Loucy (cell line): ENCODE measurements around the gene DEFB129.

Experiments
- H2AFZ ChIP-seq: fragments of 200-600 bp; sonication (generic); 2 replicates; pipeline ENCODE4 v1.6.0; 2016; ENCODE audit warnings: antibody characterized with exemption, mild to moderate bottlenecking, low read length, moderate library complexity
- H3F3A ChIP-seq: fragments of 200-600 bp; 2 replicates; pipeline ENCODE4 v1.6.0; 2016; ENCODE audit warnings: antibody characterized with exemption, low read depth, mild to moderate bottlenecking
- H3K27me3 ChIP-seq: fragments of 200-600 bp; sonication (generic); 2 replicates; pipeline ENCODE4 v1.6.1; 2014; ENCODE audit warnings: low read length, mild to moderate bottlenecking; ENCODE audit not compliant: insufficient read depth, poor library complexity, severe bottlenecking
- H3K36me3 ChIP-seq: fragments of 200-600 bp; sonication (generic); 2 replicates; pipeline ENCODE4 v1.6.1; 2016; ENCODE audit warnings: low read length; ENCODE audit not compliant: insufficient read depth
- H3K4me1 ChIP-seq: fragments of 200-600 bp; sonication (generic); 2 replicates; pipeline ENCODE4 v1.5.1; 2014; ENCODE audit warnings: low read length, mild to moderate bottlenecking; ENCODE audit not compliant: insufficient read depth, poor library complexity, severe bottlenecking
- H3K4me2 ChIP-seq: fragments of 200-600 bp; sonication (generic); 2 replicates; pipeline ENCODE4 v1.6.0; 2014; ENCODE audit warnings: antibody characterized with exemption, low read length, low read depth, mild to moderate bottlenecking; ENCODE audit not compliant: poor library complexity, severe bottlenecking
- H3K4me3 ChIP-seq: fragments of 200-600 bp; sonication (generic); 2 replicates; pipeline ENCODE4 v1.5.1; 2014; ENCODE audit warnings: low read length, mild to moderate bottlenecking, mixed read lengths; ENCODE audit not compliant: poor library complexity, severe bottlenecking
- H3K79me2 ChIP-seq: fragments of 200-600 bp; sonication (generic); 2 replicates; pipeline ENCODE4 v1.6.1; 2014; ENCODE audit warnings: low read length; ENCODE audit not compliant: insufficient read depth
- H3K9ac ChIP-seq: fragments of 200-600 bp; sonication (generic); 2 replicates; pipeline ENCODE4 v1.6.0; 2014; ENCODE audit warnings: mild to moderate bottlenecking, low read depth, low read length, moderate library complexity; ENCODE audit not compliant: poor library complexity, severe bottlenecking
- H3K9me2 ChIP-seq: fragments of 200-600 bp; sonication (generic); replicated peaks from 2 replicates; pipeline ENCODE4 v1.6.1; 2016; ENCODE audit warnings: low read depth, low read length, mixed read lengths
- H3K9me3 ChIP-seq: fragments of 200-600 bp; sonication (generic); 2 replicates; pipeline ENCODE4 v1.6.1; 2014; ENCODE audit warnings: mild to moderate bottlenecking, antibody characterized with exemption, low read length, low read depth; ENCODE audit not compliant: insufficient read depth
- H4K20me1 ChIP-seq: fragments of 200-600 bp; sonication (generic); 2 replicates; pipeline ENCODE4 v1.6.0; 2014; ENCODE audit warnings: antibody characterized with exemption, low read length, mild to moderate bottlenecking; ENCODE audit not compliant: insufficient read depth, poor library complexity, severe bottlenecking
- EZH2phosphoT487 ChIP-seq: fragments of 200-600 bp; IDR thresholded peaks from 2 replicates; pipeline ENCODE4 v1.6.1; 2018; ENCODE audit warnings: antibody characterized with exemption, mild to moderate bottlenecking, moderate library complexity, borderline replicate concordance
- TF ChIP-seq, protein P1 (sequence below): fragments of 200-600 bp; sonication (generic); conservative IDR thresholded peaks from 2 replicates; pipeline ENCODE4 v1.5.1; 2014; ENCODE audit warnings: mild to moderate bottlenecking, antibody characterized with exemption, low read length

DEFB129 gene, protein sequence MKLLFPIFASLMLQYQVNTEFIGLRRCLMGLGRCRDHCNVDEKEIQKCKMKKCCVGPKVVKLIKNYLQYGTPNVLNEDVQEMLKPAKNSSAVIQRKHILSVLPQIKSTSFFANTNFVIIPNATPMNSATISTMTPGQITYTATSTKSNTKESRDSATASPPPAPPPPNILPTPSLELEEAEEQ

DNA sequence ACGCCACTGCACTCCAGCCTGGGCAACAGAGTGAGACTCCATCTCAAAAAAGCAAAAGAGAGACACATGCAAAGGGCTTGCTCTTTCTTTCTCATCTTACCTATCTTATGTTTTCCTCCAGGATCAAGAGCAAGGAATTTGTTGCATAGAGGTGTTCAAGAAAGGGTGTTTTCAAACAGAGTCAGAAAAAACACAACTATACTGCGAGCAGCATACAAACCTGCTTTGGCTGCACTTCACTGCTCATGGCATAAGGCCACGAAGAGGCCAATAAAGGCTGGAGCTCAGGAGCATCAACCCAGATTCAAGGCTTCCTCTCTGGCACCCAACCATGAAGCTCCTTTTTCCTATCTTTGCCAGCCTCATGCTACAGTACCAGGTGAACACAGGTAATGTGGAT, at the start of gene DEFB129:
DEFB129 (plus strand) TSS at position 301 of the 400 bp plus-strand sequence; CDS start at position 332, 31 bp downstream.
- Histone ChIP-seq H2AFZ (peak within 1 kb of the TSS; percentile 56), H3K27me3 (no peaks in the 10 kb centered on the region), H3K4me1 (peaks cover 11% of the 10 kb centered on the region), H4K20me1 (no peaks in the 10 kb centered on the region), H3K9me3 (no peaks in the 10 kb centered on the region), H3K79me2 (no peaks in the 10 kb centered on the region), H3F3A (no peaks in the 10 kb centered on the region), H3K9ac (no peak within 1 kb of the TSS), H3K36me3 (no peaks in the 10 kb centered on the region), H3K9me2 (no peaks in the 10 kb centered on the region), H3K4me3 (no peak within 1 kb of the TSS), H3K4me2 (peak within 1 kb of the TSS; percentile 11)
- TF ChIP-seq EZH2phosphoT487: no peak

DNA sequence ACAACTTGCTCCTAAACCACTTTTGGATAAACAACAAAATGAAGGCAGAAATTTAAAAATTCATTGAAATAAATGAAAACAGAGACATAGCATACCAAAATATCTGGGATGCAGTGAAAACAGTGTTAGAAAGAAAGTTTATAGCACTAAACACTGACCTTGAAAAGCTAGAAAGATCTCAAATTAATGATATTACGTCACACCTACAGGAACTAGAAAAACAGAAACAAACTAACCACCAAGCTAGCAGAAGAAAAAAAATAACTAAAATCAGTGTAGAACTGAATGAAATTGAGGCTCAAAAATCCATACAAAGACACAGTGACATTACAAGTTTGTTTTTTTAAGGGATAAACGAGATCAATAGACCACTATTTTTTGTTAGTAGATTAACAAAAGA, 42.8 kb upstream of the DEFB129 start:
- TF ChIP-seq, protein P1, sequence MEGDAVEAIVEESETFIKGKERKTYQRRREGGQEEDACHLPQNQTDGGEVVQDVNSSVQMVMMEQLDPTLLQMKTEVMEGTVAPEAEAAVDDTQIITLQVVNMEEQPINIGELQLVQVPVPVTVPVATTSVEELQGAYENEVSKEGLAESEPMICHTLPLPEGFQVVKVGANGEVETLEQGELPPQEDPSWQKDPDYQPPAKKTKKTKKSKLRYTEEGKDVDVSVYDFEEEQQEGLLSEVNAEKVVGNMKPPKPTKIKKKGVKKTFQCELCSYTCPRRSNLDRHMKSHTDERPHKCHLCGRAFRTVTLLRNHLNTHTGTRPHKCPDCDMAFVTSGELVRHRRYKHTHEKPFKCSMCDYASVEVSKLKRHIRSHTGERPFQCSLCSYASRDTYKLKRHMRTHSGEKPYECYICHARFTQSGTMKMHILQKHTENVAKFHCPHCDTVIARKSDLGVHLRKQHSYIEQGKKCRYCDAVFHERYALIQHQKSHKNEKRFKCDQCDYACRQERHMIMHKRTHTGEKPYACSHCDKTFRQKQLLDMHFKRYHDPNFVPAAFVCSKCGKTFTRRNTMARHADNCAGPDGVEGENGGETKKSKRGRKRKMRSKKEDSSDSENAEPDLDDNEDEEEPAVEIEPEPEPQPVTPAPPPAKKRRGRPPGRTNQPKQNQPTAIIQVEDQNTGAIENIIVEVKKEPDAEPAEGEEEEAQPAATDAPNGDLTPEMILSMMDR: no peak
- Histone ChIP-seq H3F3A (no peaks in the 10 kb centered on the region), H3K36me3 (no peaks in the 10 kb centered on the region), H3K9me3 (peaks cover 31% of the 10 kb centered on the region; the same call in 1 of the 2 replicates), H3K4me1 (no peaks in the 10 kb centered on the region), H3K27me3 (no peaks in the 10 kb centered on the region), H4K20me1 (no peaks in the 10 kb centered on the region), H3K9ac (no peak overlapping the region), H3K4me2 (no peak overlapping the region), H3K79me2 (no peaks in the 10 kb centered on the region), H3K4me3 (no peak overlapping the region), H3K9me2 (no peaks in the 10 kb centered on the region), H2AFZ (no peak overlapping the region)

DNA sequence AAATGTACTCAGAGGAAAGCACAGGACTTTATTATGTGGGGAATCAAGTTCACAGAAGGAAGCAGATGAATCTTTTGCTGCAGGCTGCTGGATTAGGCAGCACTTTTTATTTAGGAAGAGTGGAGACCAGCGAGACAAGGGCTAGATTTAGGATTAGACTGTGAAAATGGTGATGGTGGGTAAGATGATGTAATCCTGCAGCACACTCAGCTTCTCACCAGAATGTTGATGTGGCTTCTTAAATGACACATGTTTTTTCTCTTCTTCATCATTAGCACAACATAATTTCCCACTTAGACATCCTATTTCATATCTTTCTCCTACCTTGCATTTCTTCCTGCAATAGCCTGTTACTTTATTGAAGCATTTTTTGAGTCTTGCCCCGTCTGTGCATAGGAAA, 39.3 kb upstream of the DEFB129 start:
- H3K4me2 ChIP-seq: no peak overlapping the region
- TF ChIP-seq, protein P1: no peak
- TF ChIP-seq EZH2phosphoT487: no peak
- H3K27me3 ChIP-seq: no peaks in the 10 kb centered on the region

DNA sequence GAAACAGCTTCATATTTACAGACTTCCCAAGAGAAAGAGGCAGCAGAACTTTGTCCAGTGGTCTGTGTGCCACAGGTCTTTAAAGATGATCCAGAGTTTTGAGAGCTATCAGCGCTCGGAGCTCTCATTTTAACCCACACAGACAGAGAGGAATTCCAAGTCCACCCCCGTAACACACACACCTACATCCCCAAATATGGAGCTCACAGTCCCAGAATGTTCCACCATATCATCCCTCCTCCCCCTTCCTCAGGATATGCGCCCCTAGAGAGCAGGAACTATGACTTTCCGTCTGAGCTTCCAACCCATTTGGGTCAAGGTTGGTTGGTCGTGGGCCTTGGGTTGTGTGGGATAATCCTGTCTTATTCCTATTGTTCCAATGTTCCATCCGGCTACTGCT, 37.4 kb upstream of the DEFB129 start, which contains the start of gene DEFB128:
DEFB128 (minus strand) TSS at position 101 of the 400 bp plus-strand sequence; CDS start at position 13, 88 bp downstream.
- no peaks in the 10 kb centered on the region for H3K9me2 ChIP-seq
- no peak for TF ChIP-seq EZH2phosphoT487
- TF ChIP-seq, protein P1: no peak
- peaks cover 12% of the 10 kb centered on the region; the same call in 1 of the 2 replicates for H3K9me3 ChIP-seq
- H4K20me1 ChIP-seq: no peaks in the 10 kb centered on the region
- no peaks in the 10 kb centered on the region for H3K79me2 ChIP-seq
- H3K36me3 ChIP-seq: no peaks in the 10 kb centered on the region
- H3K4me3 ChIP-seq: no peak within 1 kb of the TSS
- no peak within 1 kb of the TSS for H3K4me2 ChIP-seq
- H3K27me3 ChIP-seq: no peaks in the 10 kb centered on the region
- no peak within 1 kb of the TSS for H2AFZ ChIP-seq
- H3K9ac ChIP-seq: no peak within 1 kb of the TSS
- H3K4me1 ChIP-seq: no peaks in the 10 kb centered on the region
- no peaks in the 10 kb centered on the region for H3F3A ChIP-seq

More for the DNA sequence above, 39.3 kb upstream of the DEFB129 start:
- Histone ChIP-seq H3K9ac (no peak overlapping the region), H3K9me3 (peaks cover 26% of the 10 kb centered on the region; the same call in 1 of the 2 replicates), H3F3A (no peaks in the 10 kb centered on the region), H3K9me2 (no peaks in the 10 kb centered on the region), H3K79me2 (no peaks in the 10 kb centered on the region), H2AFZ (no peak overlapping the region), H3K4me3 (no peak overlapping the region), H4K20me1 (no peaks in the 10 kb centered on the region), H3K36me3 (no peaks in the 10 kb centered on the region), H3K4me1 (no peaks in the 10 kb centered on the region)
